Measurements from ENCODE around the gene CXCL12. TPM values are rescaled to one million over a fixed set of nuclear protein-coding genes. Genes with fewer than 3 reads are reported as not detected.

Gene CXCL12
- total and polyA plus RNA-seq, 2 of the 13 experiments (the other 11 are each of a cell fraction or from before 2014, with no cell fraction given), result not detected

GRCh38 chr10:44369296-44369695, 15.6 kb downstream of the CXCL12 start:
- intact Hi-C loops (cut with micrococcal nuclease; ENCODE audit: unreplicated experiment) (no loop called here), in situ Hi-C loops (cut with HindIII; ENCODE audit: extremely low pct_ligation_motif_present, low pct_unique_long_range_greater_than_20kb) (no loop called here)
- no peaks in the 10 kb centered on the region for H3K9me3 ChIP-seq (ENCODE audit: low read length)
- H3K27ac ChIP-seq (ENCODE audit: extremely low read length, insufficient read depth, low read length), result no peak overlapping the region
- ChIA-PET CTCF (ENCODE audit: low intra/inter-chr PET ratio, low total read pairs) (no interaction called here), POLR2A (no interaction called here)
- FAIRE-seq (no peak), ATAC-seq (no peak), DNase-seq (ENCODE audit: low spot score) (no peak)
- no peaks in the 10 kb centered on the region for H3K79me2 ChIP-seq (ENCODE audit: insufficient read depth, low read length)
- no peak overlapping the region for H2AFZ ChIP-seq (ENCODE audit: low read length)
- WGBS (ENCODE audit: low lambda C conversion rate), result 38% methylated on average over 6 of the region's 6 CpGs
- H3K4me1 ChIP-seq (ENCODE audit: insufficient read depth, low read length), result no peaks in the 10 kb centered on the region
- no peak overlapping the region for H3K4me3 ChIP-seq (replicated peaks in 1 of 3; ENCODE audit: insufficient read depth in 1 of 3, low read depth in 2 of 3, low read length in 3 of 3)
- no peaks in the 10 kb centered on the region for H3K36me3 ChIP-seq (replicated peaks in 1 of 2; ENCODE audit: control insufficient read depth in 1 of 2, insufficient read depth in 2 of 2, low read length in 2 of 2)
- BruUV-seq (replicated peaks), result no TSS peak
- H3K9ac ChIP-seq (ENCODE audit: insufficient read depth, low read depth, low read length), result no peak overlapping the region
- TF ChIP-seq, protein P1, sequence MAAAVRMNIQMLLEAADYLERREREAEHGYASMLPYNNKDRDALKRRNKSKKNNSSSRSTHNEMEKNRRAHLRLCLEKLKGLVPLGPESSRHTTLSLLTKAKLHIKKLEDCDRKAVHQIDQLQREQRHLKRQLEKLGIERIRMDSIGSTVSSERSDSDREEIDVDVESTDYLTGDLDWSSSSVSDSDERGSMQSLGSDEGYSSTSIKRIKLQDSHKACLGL (CRISPR knock-in tag; IDR thresholded peaks at IDR 0.05), result no peak
- no peak for TF ChIP-seq ZNF160 (CRISPR knock-in tag; IDR thresholded peaks at IDR 0.05)
- no peak overlapping the region for H3K4me2 ChIP-seq (ENCODE audit: low read depth, low read length)
- peaks cover 0 to 28% of the 10 kb centered on the region in 2 experiments; a peak in 3 of 5 replicates for H3K27me3 ChIP-seq (ENCODE audit: control insufficient read depth in 1 of 2, insufficient read depth in 2 of 2, low read length in 2 of 2)
- H4K20me1 ChIP-seq (ENCODE audit: insufficient read depth, low read length), result no peaks in the 10 kb centered on the region

GRCh38 chr10:44368637-44369036, 16.3 kb downstream of the CXCL12 start:
- Histone ChIP-seq H3K79me2 (ENCODE audit: insufficient read depth, low read length) (no peaks in the 10 kb centered on the region), H4K20me1 (ENCODE audit: insufficient read depth, low read length) (no peaks in the 10 kb centered on the region), H3K36me3 (replicated peaks in 1 of 2; ENCODE audit: control insufficient read depth in 1 of 2, insufficient read depth in 2 of 2, low read length in 2 of 2) (no peaks in the 10 kb centered on the region), H3K27ac (ENCODE audit: extremely low read length, insufficient read depth, low read length) (no peak overlapping the region), H3K4me3 (replicated peaks in 1 of 3; ENCODE audit: insufficient read depth in 1 of 3, low read depth in 2 of 3, low read length in 3 of 3) (no peak overlapping the region), H3K9ac (ENCODE audit: insufficient read depth, low read depth, low read length) (no peak overlapping the region), H3K4me1 (ENCODE audit: insufficient read depth, low read length) (no peaks in the 10 kb centered on the region), H3K9me3 (ENCODE audit: low read length) (no peaks in the 10 kb centered on the region), H2AFZ (ENCODE audit: low read length) (no peak overlapping the region), H3K27me3 (ENCODE audit: control insufficient read depth in 1 of 2, insufficient read depth in 2 of 2, low read length in 2 of 2) (peaks cover 0 to 28% of the 10 kb centered on the region in 2 experiments; a peak in 3 of 5 replicates), H3K4me2 (ENCODE audit: low read depth, low read length) (no peak overlapping the region)
- CTCF ChIA-PET (ENCODE audit: low intra/inter-chr PET ratio, low total read pairs), result no interaction called here
- 26% methylated on average over 7 of the region's 7 CpGs for WGBS (ENCODE audit: low lambda C conversion rate)
- BruUV-seq (replicated peaks), result no TSS peak
- no peak for DNase-seq (ENCODE audit: low spot score)
- TF ChIP-seq ZNF543 (CRISPR knock-in tag; IDR thresholded peaks at IDR 0.05) (no peak), IKZF4 (CRISPR knock-in tag; IDR thresholded peaks at IDR 0.05; ENCODE audit: borderline replicate concordance, low read depth, not compliant biosample characterization) (no peak), ZNF572 (CRISPR knock-in tag; IDR thresholded peaks at IDR 0.05) (no peak), ZNF30 (CRISPR knock-in tag; IDR thresholded peaks at IDR 0.05) (no peak), ZNF501 (CRISPR knock-in tag; IDR thresholded peaks at IDR 0.05) (no peak), ZNF782 (CRISPR knock-in tag; IDR thresholded peaks at IDR 0.05; ENCODE audit: borderline replicate concordance) (no peak)
- TF ChIP-seq, protein P2, sequence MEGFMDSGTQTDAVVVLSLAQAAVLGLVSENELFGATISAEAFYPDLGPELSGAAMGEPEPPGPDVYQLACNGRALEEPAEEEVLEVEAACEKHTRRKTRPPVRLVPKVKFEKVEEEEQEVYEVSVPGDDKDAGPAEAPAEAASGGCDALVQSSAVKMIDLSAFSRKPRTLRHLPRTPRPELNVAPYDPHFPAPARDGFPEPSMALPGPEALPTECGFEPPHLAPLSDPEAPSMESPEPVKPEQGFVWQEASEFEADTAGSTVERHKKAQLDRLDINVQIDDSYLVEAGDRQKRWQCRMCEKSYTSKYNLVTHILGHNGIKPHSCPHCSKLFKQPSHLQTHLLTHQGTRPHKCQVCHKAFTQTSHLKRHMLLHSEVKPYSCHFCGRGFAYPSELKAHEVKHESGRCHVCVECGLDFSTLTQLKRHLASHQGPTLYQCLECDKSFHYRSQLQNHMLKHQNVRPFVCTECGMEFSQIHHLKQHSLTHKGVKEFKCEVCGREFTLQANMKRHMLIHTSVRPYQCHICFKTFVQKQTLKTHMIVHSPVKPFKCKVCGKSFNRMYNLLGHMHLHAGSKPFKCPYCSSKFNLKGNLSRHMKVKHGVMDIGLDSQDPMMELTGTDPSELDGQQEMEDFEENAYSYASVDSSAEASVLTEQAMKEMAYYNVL (CRISPR knock-in tag; IDR thresholded peaks at IDR 0.05; ENCODE audit: borderline replicate concordance), result no peak
- no peak for ATAC-seq
- intact Hi-C loops (cut with micrococcal nuclease; ENCODE audit: unreplicated experiment) (no loop called here), in situ Hi-C loops (cut with HindIII; ENCODE audit: extremely low pct_ligation_motif_present, low pct_unique_long_range_greater_than_20kb) (no loop called here)
- FAIRE-seq, result no peak
- POLR2A ChIA-PET, result no interaction called here

All from HepG2 (cell line).